Activated gamma-delta T cell treated with Interleukin-2 at 50 U/mL for 16 hours (primary cell): ENCODE measurements around the gene CUL4B.
"Not testable (repeated sequence)": the region's sequence is repeated elsewhere in the genome, so short reads cannot be mapped to it uniquely, and the experiment has no call there.

Experiments used
- DNase-seq: peaks from one replicate; pipeline ENCODE4 v3.0.0-alpha.2; 2020

The CUL4B gene

DNA sequence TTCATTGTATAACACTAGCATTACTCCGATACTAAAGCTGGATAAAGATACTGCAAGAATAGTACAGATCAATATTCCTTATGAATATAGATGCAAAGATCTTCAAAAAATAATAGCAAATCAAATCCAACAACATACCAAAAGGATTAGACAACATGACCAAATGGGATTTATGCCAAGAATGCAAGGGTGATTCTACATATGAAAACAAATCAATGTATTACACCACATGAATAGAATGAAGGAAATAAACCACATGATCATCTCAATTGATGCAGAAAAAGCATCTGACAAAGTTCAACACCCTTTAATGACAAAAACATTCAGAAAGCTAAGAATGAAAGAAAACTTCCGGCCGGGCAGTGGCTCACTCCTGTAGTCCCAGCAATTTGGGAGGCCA, 42.8 kb downstream of the CUL4B start:
- no peak for DNase-seq

GRCh38 chrX:120514236-120514635, 46.5 kb downstream of the CUL4B start:
- no peak for DNase-seq

- DNase-seq, result no peak
Observed at GRCh38 chrX:120512627-120513026, 48.1 kb downstream of the CUL4B start.

GRCh38 chrX:120512222-120512621, 48.5 kb downstream of the CUL4B start:
- no peak for DNase-seq

DNA sequence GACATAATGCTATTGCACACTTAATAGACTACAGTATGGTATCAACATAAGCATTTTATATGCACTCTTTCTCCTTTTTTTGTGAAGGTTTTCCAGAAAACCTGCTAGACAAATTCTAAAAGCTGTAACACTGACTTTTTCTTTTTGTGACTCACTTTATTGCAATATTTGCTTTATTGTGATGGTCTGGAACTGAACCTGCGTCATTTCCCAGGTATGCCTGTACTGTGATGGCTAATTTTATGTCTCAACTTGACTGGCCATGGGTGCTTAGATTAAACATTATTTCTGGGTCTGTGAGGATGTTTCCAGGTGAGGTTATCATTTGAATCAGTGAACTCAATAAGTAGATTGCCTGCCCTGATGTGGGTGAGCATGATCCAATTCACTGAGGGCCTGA, 56.2 kb downstream of the CUL4B start:
- no peak for DNase-seq

- DNase-seq, result no peak
Observed at GRCh38 chrX:120499301-120500072, 61.3 kb downstream of the CUL4B start.

DNA sequence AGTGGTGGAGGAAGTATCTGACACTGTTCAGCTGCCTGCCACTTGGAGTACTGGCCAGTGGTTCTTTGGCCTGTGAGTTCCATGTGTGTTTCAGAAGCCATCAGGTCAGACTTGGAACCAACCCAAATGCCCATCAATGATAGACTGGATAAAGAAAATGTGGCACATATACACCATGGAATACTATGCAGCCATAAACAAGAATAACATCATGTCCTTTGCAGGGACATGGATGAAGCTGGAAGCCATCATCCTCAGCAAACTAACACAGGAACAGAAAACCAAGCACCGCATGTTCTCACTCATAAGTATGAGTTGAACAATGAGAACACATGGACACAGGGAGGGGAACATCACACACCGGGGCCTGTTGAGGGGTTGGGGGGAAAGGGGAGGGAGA, 70.6 kb downstream of the CUL4B start:
- not testable (repeated sequence) for DNase-seq

DNA sequence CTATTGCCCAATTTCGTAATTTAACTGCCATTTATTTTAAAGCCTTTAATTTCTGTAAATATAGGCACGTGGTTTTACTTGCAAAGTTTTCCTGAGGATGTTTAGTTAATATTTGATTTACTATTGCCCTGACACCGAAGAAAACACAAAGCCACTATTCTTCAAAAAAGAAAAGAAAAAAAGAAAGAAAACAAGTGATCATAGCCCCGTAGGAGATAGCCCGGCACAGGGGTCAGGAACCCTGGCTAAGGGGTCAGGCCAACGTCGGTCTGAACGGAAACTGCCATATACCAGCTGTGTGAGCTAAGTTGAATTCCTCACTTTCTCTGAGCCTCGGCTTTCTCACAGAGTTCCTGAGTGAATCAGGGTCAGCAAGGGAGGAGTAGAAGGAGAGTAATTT, 74.0 kb downstream of the CUL4B start:
- no peak for DNase-seq

GRCh38 chrX:120485638-120486520, 74.9 kb downstream of the CUL4B start:
- DNase-seq, result peak; percentile 29

DNA sequence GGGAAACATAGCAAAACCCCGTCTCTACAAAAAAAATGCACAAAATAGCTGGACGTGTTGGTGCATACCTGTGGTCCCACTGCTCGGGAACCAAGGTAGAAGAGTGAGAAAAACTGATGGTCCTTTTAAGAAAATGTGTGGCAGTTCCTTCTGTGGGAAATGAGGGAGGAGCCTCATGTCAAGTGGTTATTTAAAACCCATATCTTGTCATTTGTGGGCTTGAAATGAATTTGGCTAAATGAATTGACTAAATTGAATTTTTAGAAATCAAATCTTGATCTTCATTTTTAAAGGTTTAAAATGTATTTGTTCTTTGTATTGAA, 75.5 kb downstream of the CUL4B start:
- DNase-seq, result no peak

DNA sequence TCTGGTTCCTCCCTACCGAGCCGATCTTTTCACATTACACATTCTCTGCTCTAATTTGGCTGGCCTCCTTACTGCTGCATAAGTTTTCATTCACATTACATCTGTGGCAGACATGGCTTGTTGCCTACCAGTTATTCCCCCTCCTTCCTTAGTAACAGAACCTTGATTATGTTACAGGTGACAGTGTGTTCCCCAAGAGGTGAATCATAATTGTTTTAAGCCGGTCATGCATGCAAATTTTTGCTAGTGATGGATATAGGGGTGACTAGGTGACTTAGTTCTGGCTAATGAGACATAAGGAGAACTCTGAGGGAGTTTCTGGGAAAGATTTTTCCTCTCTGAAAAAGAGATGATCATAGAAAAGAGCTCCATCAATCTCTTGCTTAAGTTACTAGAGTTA, 83.3 kb downstream of the CUL4B start:
- DNase-seq, result no peak

DNA sequence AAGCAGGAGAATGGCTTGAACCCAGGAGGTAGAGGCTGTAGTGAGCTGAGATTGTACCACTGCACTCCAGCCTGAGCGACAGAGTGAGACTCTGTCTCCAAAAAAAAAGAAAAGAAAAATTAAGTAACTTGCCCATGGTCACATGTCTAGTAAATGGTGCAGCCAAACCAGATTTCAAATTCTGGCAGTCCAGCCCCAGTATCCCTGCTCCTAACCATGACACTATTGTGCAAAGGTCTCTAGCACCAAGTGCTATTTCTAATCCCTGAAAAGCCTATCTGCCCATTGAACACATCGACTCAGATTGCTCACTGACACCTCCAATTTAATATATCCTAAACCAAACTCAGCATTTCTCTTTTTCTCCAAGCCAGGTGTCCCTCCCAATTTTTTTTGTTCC, 84.0 kb downstream of the CUL4B start:
- no peak for DNase-seq

GRCh38 chrX:120475447-120475846, 85.3 kb downstream of the CUL4B start:
- not testable (repeated sequence) for DNase-seq
